ENCODE data around the gene RNF10.
A peak's percentile ranks its signal among the peaks of the same experiment; 100 is the strongest.

The RNF10 gene

GRCh38 chr12:120625557-120626419 lies 91.6 kb downstream of the RNF10 start:
- Histone ChIP-seq H3K4me3 (no peak overlapping the region), H3K9me3 (no peaks in the 10 kb centered on the region), H3K4me1 (no peaks in the 10 kb centered on the region), H3K27me3 (ENCODE audit: low read depth) (no peaks in the 10 kb centered on the region), H3K36me3 (replicated peaks) (no peaks in the 10 kb centered on the region)
- in situ Hi-C loops (cut with MboI; ENCODE audit: low sequenced_read_pairs), result no loop called here
- DNase-seq (ENCODE audit: low spot score in 2 of 2), result peak in 1 of 2 experiments; percentile 35

Data from HAP-1 (cell line).